Adrenal gland (tissue), 12 donors: Measurements from ENCODE around the gene SLC35B1. TPM values are rescaled to one million over a fixed set of nuclear protein-coding genes. Genes with fewer than 3 reads are reported as not detected.
"Not testable (repeated sequence)": the region's sequence is repeated elsewhere in the genome, so short reads cannot be mapped to it uniquely, and the experiment has no call there.

ENCODE experiments used
- DNase-seq, 7 donors: peaks; one replicate each; pipeline ENCODE4 v3.0.0-alpha.2; 2019 to 2020
- H3K27ac ChIP-seq, 5 donors: fragments of 200-600 bp; sonication (generic) in 4 of 5; 1 replicate in 3 of 5; 2 replicates in 2 of 5; pipeline versions ENCODE4 v1.5.1 to v1.8.0; 2016 to 2020; ENCODE audit warnings: mild to moderate bottlenecking in 1 of 5
- H3K27me3 ChIP-seq: fragments of 200-600 bp; 2 replicates; pipeline ENCODE4 v1.8.0; 2021
- H3K36me3 ChIP-seq, 2 donors: fragments of 200-600 bp; replicated peaks in 1 of 2; 1 replicate in 1 of 2; 2 replicates in 1 of 2; pipeline versions ENCODE4 v1.5.1 to v1.8.0; 2018 to 2022
- H3K4me1 ChIP-seq, 2 donors: fragments of 200-600 bp; replicated peaks in 1 of 2; 1 replicate in 1 of 2; 2 replicates in 1 of 2; pipeline versions ENCODE4 v1.5.1 to v1.8.0; 2018 to 2021
- H3K4me3 ChIP-seq, 4 donors: fragments of 200-600 bp; sonication (generic) in 3 of 4; one replicate each; pipeline ENCODE4 v1.5.1; 2016 to 2018
- H3K9me3 ChIP-seq, 3 donors: fragments of 200-600 bp; sonication (generic) in 1 of 3; replicated peaks in 1 of 3; 1 replicate in 2 of 3; 2 replicates in 1 of 3; pipeline versions ENCODE4 v1.5.1 to v1.8.0; 2016 to 2021
- POLR2A ChIP-seq, 2 donors: fragments of 450-650 bp; IDR thresholded peaks; one replicate each; pipeline ENCODE4 v1.6.1; 2017; ENCODE audit warnings: antibody characterized with exemption in 2 of 2, mild to moderate bottlenecking in 2 of 2, moderate library complexity in 1 of 2
- WGBS, 4 donors: extraction: QIAGEN DNeasy Blood & Tissue Kit in 2 of 4; methylation state at CpG; one replicate each; pipeline versions ENCODE4 v1.1.5 to v1.1.7; 2013 to 2017; 5-methylcytosine and 5-hydroxymethylcytosine counted together
- intact Hi-C, 2 donors: fragments of 100-400 bp; cut with DNase I; formaldehyde crosslinking; loops; one replicate each; pipeline versions ENCODE4 v1.14.1 to v1.15.0; 2022 to 2023
- polyA plus RNA-seq, 3 donors: library from polyadenylated mRNA; stranded (reverse); fragments of 200-250 nt in 2 of 3; fragments of 350-450 nt in 1 of 3; fragmentation: Illumina TruSeq in 1 of 3; extraction: RNeasy Lipid Tissue Mini Kit (QIAGEN cat#74804) in 1 of 3; gene quantifications; one replicate each; pipeline ENCODE4 v1.2.3, GENCODE V29; 2013 to 2014
- total RNA-seq, 9 donors: library from RNA; depleted of rRNA in 4 of 9; stranded (reverse); fragments of >200 nt in 4 of 9; fragments of 120-200 nt in 1 of 9; fragmentation: NEBNext Ultra II Directional in 1 of 9; extraction: Animal tissue kit (Norgen Biotek cat#: 25700) in 1 of 9; gene quantifications; one replicate each; pipeline versions ENCODE4 v1.1.0 to v1.2.4, GENCODE V29; 2013 to 2023
- TF ChIP-seq, protein P1 (sequence below), 6 experiments: fragments of 450-650 bp in 4 of 6; fragments of 200-600 bp in 2 of 6; sonication (generic) in 1 of 6; IDR thresholded peaks; 1 replicate in 5 of 6; 2 replicates in 1 of 6; pipeline versions ENCODE4 v1.5.1 to v1.8.0; 2016 to 2021; ENCODE audit warnings: antibody characterized with exemption in 6 of 6, mild to moderate bottlenecking in 2 of 6, moderate library complexity in 1 of 6
- donor health status: healthy with polysubstance abuse.
- donor health status: Bipolar disorder and iron deficiency.
- donor health status: DM: yes; HTN: yes; CAD: no.
- donor health status: DM: no; HTN: no; CAD: no.
- donor health status: DM: no; HTN: no; CAD: no.
- donor health status: DM: yes; HTN: yes; CAD: no.

The SLC35B1 gene
- total and polyA plus RNA-seq, 12 donors = 20.9 to 87.9 (median 43.0) TPM

DNA sequence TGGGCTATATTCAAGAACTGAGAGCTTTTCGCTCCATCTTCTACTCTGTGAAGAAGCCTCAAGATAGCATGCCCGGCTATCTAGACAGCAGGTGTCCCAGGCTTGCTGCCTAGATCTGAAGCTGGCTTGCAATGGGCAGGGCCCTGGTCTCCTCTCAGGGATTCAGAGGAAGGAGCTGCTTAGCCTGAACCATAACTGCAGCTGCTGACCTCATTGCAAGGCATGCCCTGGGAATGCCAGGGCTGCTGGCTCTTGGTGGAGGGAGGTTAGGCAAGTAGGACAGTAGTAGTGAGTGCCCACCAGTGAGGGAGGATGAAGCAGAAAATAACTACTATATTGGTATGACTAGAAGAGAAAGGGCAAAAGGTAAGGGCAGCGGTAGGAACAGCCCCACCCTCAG is 21.3 kb upstream of the SLC35B1 start:
- Histone ChIP-seq H3K4me1 (peaks cover 10 to 28% of the 10 kb centered on the region in 2 donors), H3K27ac (no peak overlapping the region), H3K4me3 (no peak overlapping the region), H3K36me3 (no peaks in the 10 kb centered on the region), H3K27me3 (no peaks in the 10 kb centered on the region), H3K9me3 (no peaks in the 10 kb centered on the region)
- 87 to 100% (median 92%) methylated on average over 3 of the region's 3 CpGs for WGBS, 4 donors
- no peak for TF ChIP-seq POLR2A (IDR thresholded peaks at IDR 0.05)
- TF ChIP-seq, protein P1, sequence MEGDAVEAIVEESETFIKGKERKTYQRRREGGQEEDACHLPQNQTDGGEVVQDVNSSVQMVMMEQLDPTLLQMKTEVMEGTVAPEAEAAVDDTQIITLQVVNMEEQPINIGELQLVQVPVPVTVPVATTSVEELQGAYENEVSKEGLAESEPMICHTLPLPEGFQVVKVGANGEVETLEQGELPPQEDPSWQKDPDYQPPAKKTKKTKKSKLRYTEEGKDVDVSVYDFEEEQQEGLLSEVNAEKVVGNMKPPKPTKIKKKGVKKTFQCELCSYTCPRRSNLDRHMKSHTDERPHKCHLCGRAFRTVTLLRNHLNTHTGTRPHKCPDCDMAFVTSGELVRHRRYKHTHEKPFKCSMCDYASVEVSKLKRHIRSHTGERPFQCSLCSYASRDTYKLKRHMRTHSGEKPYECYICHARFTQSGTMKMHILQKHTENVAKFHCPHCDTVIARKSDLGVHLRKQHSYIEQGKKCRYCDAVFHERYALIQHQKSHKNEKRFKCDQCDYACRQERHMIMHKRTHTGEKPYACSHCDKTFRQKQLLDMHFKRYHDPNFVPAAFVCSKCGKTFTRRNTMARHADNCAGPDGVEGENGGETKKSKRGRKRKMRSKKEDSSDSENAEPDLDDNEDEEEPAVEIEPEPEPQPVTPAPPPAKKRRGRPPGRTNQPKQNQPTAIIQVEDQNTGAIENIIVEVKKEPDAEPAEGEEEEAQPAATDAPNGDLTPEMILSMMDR (IDR thresholded peaks at IDR 0.05) = no peak
- intact Hi-C loops = no loop called here
- no peak for DNase-seq

DNA sequence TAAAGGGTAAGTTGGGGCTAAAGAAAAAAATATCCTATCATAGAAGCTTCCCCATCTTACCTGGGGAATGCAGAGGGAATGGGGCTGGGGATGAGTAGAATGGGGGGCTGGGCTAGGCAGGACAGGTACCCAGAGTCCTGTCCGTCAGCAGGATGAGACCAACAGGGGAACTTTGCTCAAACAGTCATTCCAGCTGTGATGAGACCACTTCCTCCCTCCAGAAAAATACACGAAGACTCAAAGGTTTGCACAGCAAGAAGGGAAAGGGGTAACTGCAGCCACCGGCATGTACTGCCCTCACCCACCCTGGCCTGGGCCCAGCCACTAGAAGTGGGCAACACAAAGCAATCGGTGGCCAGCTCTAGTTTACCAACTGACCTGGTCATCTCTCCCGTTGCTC is 20.7 kb upstream of the SLC35B1 start:
- Histone ChIP-seq H3K36me3 (no peaks in the 10 kb centered on the region), H3K27me3 (no peaks in the 10 kb centered on the region), H3K4me1 (peaks cover 10 to 28% of the 10 kb centered on the region in 2 donors), H3K27ac (no peak overlapping the region), H3K4me3 (no peak overlapping the region), H3K9me3 (no peaks in the 10 kb centered on the region)
- 62 to 83% (median 80%) methylated on average over 5 of the region's 5 CpGs for WGBS, 4 donors
- DNase-seq = no peak
- TF ChIP-seq, protein P1 (IDR thresholded peaks at IDR 0.05) = no peak
- TF ChIP-seq POLR2A (IDR thresholded peaks at IDR 0.05) = no peak
- intact Hi-C loops = no loop called here

DNA sequence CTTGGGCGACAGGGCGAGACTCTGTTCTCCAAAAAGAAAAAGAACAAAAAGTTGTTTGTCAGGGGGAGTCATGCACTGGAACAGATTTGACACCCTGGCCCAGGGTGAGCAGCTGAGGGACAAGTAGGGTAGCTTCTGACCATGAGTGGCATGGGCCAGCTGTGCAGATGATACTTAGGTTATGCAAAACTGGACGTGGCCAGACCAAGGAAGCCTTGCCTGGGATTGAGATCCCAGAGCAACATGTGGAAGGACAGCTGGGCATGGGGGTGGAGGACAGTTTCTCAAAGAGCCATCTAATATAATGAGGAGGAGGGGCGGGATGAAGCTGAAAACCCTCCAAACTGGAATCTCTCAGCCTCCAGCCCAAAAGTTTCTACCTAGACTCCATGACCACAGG is 19.6 kb upstream of the SLC35B1 start:
- WGBS, 4 donors = 87 to 93% (median 90%) methylated on average over 4 of the region's 4 CpGs
- H3K4me3 ChIP-seq = no peak overlapping the region
- TF ChIP-seq, protein P1 (IDR thresholded peaks at IDR 0.05) = no peak
- no peak for TF ChIP-seq POLR2A (IDR thresholded peaks at IDR 0.05)
- H3K27ac ChIP-seq = no peak overlapping the region
- no peak for DNase-seq
- H3K36me3 ChIP-seq = no peaks in the 10 kb centered on the region
- peaks cover 10 to 28% of the 10 kb centered on the region in 2 donors for H3K4me1 ChIP-seq
- no peaks in the 10 kb centered on the region for H3K27me3 ChIP-seq
- intact Hi-C loops = no loop called here
- H3K9me3 ChIP-seq = no peaks in the 10 kb centered on the region

DNA sequence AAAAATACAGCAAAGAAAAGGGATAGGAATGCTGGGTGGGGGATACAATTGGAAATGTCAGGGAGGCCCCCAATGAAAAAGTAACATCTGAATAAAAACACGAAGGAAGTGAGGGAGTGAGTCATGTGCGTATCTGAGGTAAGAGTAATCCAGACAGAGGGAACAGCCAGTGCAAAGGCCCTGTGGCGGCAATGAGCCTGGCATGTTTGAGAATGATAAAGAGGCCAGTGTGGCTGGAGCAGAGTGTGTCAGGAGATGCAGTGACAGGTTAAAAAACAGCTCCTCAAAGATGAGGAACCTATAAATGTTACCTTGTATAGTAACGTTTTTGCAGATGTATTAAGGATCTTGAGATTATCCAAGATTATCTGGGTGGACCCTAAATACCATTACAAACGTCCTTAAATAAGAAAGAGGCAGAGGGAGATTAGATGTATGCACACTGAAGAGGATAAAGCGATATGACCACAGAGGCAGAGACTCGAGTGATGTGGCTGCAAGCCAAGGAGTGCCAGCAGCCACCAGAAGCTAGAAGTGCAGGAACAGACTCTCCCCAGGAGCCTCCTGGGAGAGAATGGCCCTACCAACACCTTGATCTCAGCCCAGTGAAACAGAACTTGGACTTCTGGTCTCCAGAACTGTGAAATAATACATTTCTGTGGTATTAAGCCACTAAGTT is 17.8 kb upstream of the SLC35B1 start:
- intact Hi-C loops = no loop called here
- no peaks in the 10 kb centered on the region for H3K9me3 ChIP-seq
- H3K27me3 ChIP-seq = no peaks in the 10 kb centered on the region
- H3K27ac ChIP-seq = no peak overlapping the region
- H3K4me1 ChIP-seq = peaks cover 7 to 17% of the 10 kb centered on the region in 2 donors
- WGBS, 4 donors = 89 to 92% (median 90%) methylated on average over 7 of the region's 7 CpGs
- H3K4me3 ChIP-seq = no peak overlapping the region
- no peak for DNase-seq
- no peak for TF ChIP-seq POLR2A (IDR thresholded peaks at IDR 0.05)
- TF ChIP-seq, protein P1 (IDR thresholded peaks at IDR 0.05) = no peak
- no peaks in the 10 kb centered on the region for H3K36me3 ChIP-seq

DNA sequence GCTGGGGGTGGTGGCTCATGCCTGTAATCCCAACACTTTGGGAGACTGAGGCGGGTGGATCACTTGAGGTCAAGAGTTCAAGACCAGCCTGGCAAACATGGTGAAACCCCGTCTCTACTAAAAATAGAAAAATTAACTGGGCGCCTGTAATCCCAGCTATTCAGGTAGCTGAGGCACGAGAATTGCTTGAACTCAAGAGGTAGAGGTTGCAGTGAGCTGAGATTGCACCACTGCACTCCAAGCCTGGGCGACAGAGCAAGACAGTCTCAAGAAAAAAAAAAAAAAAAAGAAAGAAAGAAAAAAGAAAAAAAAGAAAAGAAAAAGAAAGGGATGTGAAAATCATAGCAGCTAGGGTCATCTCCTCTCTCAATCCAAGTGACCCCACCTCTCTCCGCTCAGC is 16.8 kb upstream of the SLC35B1 start:
- H3K4me3 ChIP-seq, DNase-seq, H3K9me3 ChIP-seq, H3K36me3 ChIP-seq, H3K27me3 ChIP-seq, intact Hi-C loops, H3K27ac ChIP-seq, H3K4me1 ChIP-seq: not testable (repeated sequence)
- 87 to 93% (median 92%) methylated on average over 6 of the region's 6 CpGs for whole genome bisulfite sequencing, 4 donors
